PC-3 (cell line): ENCODE measurements around the gene HRH2. TPM values are rescaled to one million over a fixed set of nuclear protein-coding genes. Genes with fewer than 3 reads are reported as not detected.

Experiments used
- ATAC-seq: fragments of 200-7000 bp; cut with Tn5 transposase; 2 replicates; pipeline ENCODE4 v1.9.1; 2020; ENCODE audit warnings: mild to moderate bottlenecking, moderate library complexity
- BruUV-seq: library from RNA; stranded (reverse); fragments of 400-500 nt; replicated peaks from 2 replicates; lab custom pipeline; 2021; lab: Mats Ljungman, UMichigan
- CTCF ChIA-PET: fragments of 300-600 bp; sonication (Branson Sonifier 250); formaldehyde crosslinking; loops from one replicate; lab custom pipeline; 2022; ENCODE audit warnings: antibody characterized with exemption; lab: Charles Lee
- POLR2A ChIA-PET: fragments of 300-600 bp; sonication (Branson Sonifier 250); formaldehyde crosslinking; loops from one replicate; lab custom pipeline; 2022; ENCODE audit warnings: antibody characterized with exemption; ENCODE audit not compliant: unreplicated experiment; lab: Charles Lee
- DNase-seq: peaks from one replicate; pipeline ENCODE4 v3.0.0-alpha.2; 2015
- H2AFZ ChIP-seq: fragments of 300-600 bp; sonication (generic); 2 replicates; pipeline ENCODE4 v1.6.0; 2016; ENCODE audit warnings: antibody characterized with exemption, low read length
- H3F3A ChIP-seq: fragments of 300-600 bp; sonication (generic); one replicate; pipeline ENCODE4 v1.6.0; 2017; ENCODE audit warnings: antibody characterized with exemption, low read length, control low read depth, mild to moderate bottlenecking; ENCODE audit not compliant: unreplicated experiment
- H3K27ac ChIP-seq: fragments of 300-600 bp; sonication (generic); 2 replicates; pipeline ENCODE4 v1.5.1; 2016; ENCODE audit warnings: mild to moderate bottlenecking, low read length
- H3K27me3 ChIP-seq: fragments of 300-600 bp; sonication (generic); 2 replicates; pipeline ENCODE4 v1.6.1; 2016; ENCODE audit warnings: low read length, mixed read lengths
- H3K36me3 ChIP-seq: fragments of 300-600 bp; sonication (generic); 2 replicates; pipeline ENCODE4 v1.6.1; 2016; ENCODE audit warnings: low read depth, mixed run types, low read length, mixed read lengths
- H3K4me1 ChIP-seq: fragments of 300-600 bp; sonication (generic); 2 replicates; pipeline ENCODE4 v1.5.1; 2016; ENCODE audit warnings: low read length; ENCODE audit not compliant: insufficient read depth
- H3K4me2 ChIP-seq: fragments of 300-600 bp; sonication (generic); 2 replicates; pipeline ENCODE4 v1.6.0; 2016; ENCODE audit warnings: low read length
- H3K4me3 ChIP-seq: fragments of 300-600 bp; sonication (generic); 2 replicates; pipeline ENCODE4 v1.5.1; 2016; ENCODE audit warnings: mild to moderate bottlenecking, low read length, mixed read lengths
- H3K79me2 ChIP-seq: fragments of 300-600 bp; sonication (generic); 2 replicates; pipeline ENCODE4 v1.6.1; 2017; ENCODE audit warnings: low read length, mixed read lengths
- H3K9ac ChIP-seq: fragments of 300-600 bp; sonication (generic); 2 replicates; pipeline ENCODE4 v1.6.0; 2016; ENCODE audit warnings: mild to moderate bottlenecking, low read length
- H3K9me2 ChIP-seq: fragments of 300-600 bp; sonication (generic); replicated peaks from 2 replicates; pipeline ENCODE4 v1.6.1; 2016; ENCODE audit warnings: mixed run types, low read length, mixed read lengths
- H3K9me3 ChIP-seq: fragments of 300-600 bp; sonication (generic); 2 replicates; pipeline ENCODE4 v1.6.1; 2016; ENCODE audit warnings: low read length, mixed read lengths
- H4K20me1 ChIP-seq: fragments of 300-600 bp; sonication (generic); 2 replicates; pipeline ENCODE4 v1.6.1; 2016; ENCODE audit warnings: low read length, mixed read lengths
- CTCF ChIP-seq: fragments of 300-600 bp; sonication (generic); conservative IDR thresholded peaks from 2 replicates; pipeline ENCODE4 v1.5.1; 2017; ENCODE audit warnings: antibody characterized with exemption, low read depth, mild to moderate bottlenecking, low read length
- EZH2 ChIP-seq: fragments of 300-600 bp; sonication (generic); IDR thresholded peaks from one replicate; pipeline ENCODE4 v1.6.1; 2017; ENCODE audit warnings: antibody characterized with exemption, mild to moderate bottlenecking, low read length; ENCODE audit not compliant: unreplicated experiment
- EZH2phosphoT487 ChIP-seq: fragments of 300-600 bp; sonication (generic); IDR thresholded peaks from 2 replicates; pipeline ENCODE4 v1.6.1; 2018; ENCODE audit warnings: mild to moderate bottlenecking, antibody characterized with exemption, low read length, borderline replicate concordance
- intact Hi-C: fragments of 100-400 bp; cut with micrococcal nuclease; formaldehyde crosslinking; loops from 2 replicates; pipeline ENCODE4 v1.9.0; 2023
- total RNA-seq: library from RNA; depleted of rRNA; stranded (reverse); fragments of >200 nt; gene quantifications from 2 replicates; pipeline ENCODE4 v1.2.3, GENCODE V29; 2014

The HRH2 gene
- total RNA-seq, 1 experiment from 2014 or later = not detected

- Histone ChIP-seq H3K36me3 (no peaks in the 10 kb centered on the region), H3K27ac (no peak overlapping the region), H3K9me2 (no peaks in the 10 kb centered on the region), H3K79me2 (no peaks in the 10 kb centered on the region), H3K4me2 (no peak overlapping the region), H3K4me1 (no peaks in the 10 kb centered on the region; the same call in 1 of the 2 replicates), H3K27me3 (no peaks in the 10 kb centered on the region), H3F3A (no peaks in the 10 kb centered on the region), H2AFZ (no peak overlapping the region), H3K4me3 (no peak overlapping the region), H4K20me1 (no peaks in the 10 kb centered on the region), H3K9ac (no peak overlapping the region), H3K9me3 (no peaks in the 10 kb centered on the region)
- TF ChIP-seq CTCF = no peak
- no peak for TF ChIP-seq EZH2phosphoT487
- no peak for TF ChIP-seq EZH2
- ChIA-PET POLR2A (no interaction called here), CTCF (no interaction called here)
- no peak for ATAC-seq
- BruUV-seq = no TSS peak
- intact Hi-C loops = no loop called here
- no peak for DNase-seq
These were observed 92.7 kb downstream of the HRH2 start for GRCh38 chr5:175750511-175750931.

GRCh38 chr5:175751369-175751768 is 93.5 kb downstream of the HRH2 start:
- TF ChIP-seq EZH2 (no peak), EZH2phosphoT487 (no peak), CTCF (no peak)
- ChIA-PET CTCF (no interaction called here), POLR2A (no interaction called here)
- Histone ChIP-seq H4K20me1 (no peaks in the 10 kb centered on the region), H3K9me3 (no peaks in the 10 kb centered on the region), H2AFZ (no peak overlapping the region), H3K4me2 (no peak overlapping the region), H3K27me3 (no peaks in the 10 kb centered on the region), H3K4me3 (no peak overlapping the region), H3K9me2 (no peaks in the 10 kb centered on the region), H3K36me3 (no peaks in the 10 kb centered on the region), H3K27ac (no peak overlapping the region), H3F3A (no peaks in the 10 kb centered on the region), H3K79me2 (no peaks in the 10 kb centered on the region), H3K9ac (no peak overlapping the region), H3K4me1 (no peaks in the 10 kb centered on the region; the same call in 1 of the 2 replicates)
- no TSS peak for BruUV-seq
- DNase-seq = no peak
- intact Hi-C loops = no loop called here
- ATAC-seq = no peak

- no peak for DNase-seq
- Histone ChIP-seq H3K27me3 (no peaks in the 10 kb centered on the region), H3K4me1 (no peaks in the 10 kb centered on the region; the same call in 1 of the 2 replicates), H3F3A (no peaks in the 10 kb centered on the region), H3K4me2 (no peak overlapping the region), H3K36me3 (no peaks in the 10 kb centered on the region), H4K20me1 (no peaks in the 10 kb centered on the region), H3K27ac (no peak overlapping the region), H3K79me2 (no peaks in the 10 kb centered on the region), H3K9me2 (no peaks in the 10 kb centered on the region), H3K4me3 (no peak overlapping the region), H2AFZ (no peak overlapping the region), H3K9ac (no peak overlapping the region), H3K9me3 (no peaks in the 10 kb centered on the region)
- POLR2A ChIA-PET = interaction anchor here (0.7 kb wide), 1 partner anchor 14 kb away, joined by 7 read pairs; no protein-coding TSS in a partner anchor
- intact Hi-C loops = no loop called here
- TF ChIP-seq EZH2phosphoT487 (no peak), CTCF (no peak), EZH2 (no peak)
- ATAC-seq = no peak
- CTCF ChIA-PET = no interaction called here
- BruUV-seq = no TSS peak
These were observed 95.1 kb downstream of the HRH2 start for GRCh38 chr5:175752826-175753535.
